Measurements from ENCODE around the gene ZNF783.
"Not testable (repeated sequence)": the region's sequence is repeated elsewhere in the genome, so short reads cannot be mapped to it uniquely, and the experiment has no call there.

The ZNF783 gene

GRCh38 chr7:149329766-149330334, 67.9 kb downstream of the ZNF783 start:
- H3K14ac ChIP-seq (ENCODE audit: low read length in 2 of 2) = no peak overlapping the region
- no peak overlapping the region for H2BK15ac ChIP-seq (ENCODE audit: low read depth, poor library complexity, severe bottlenecking)
- H2BK12ac ChIP-seq (ENCODE audit: low read length in 2 of 2) = no peak overlapping the region
- no peak overlapping the region for H2BK120ac ChIP-seq (ENCODE audit: low read depth, low read length)
- H3K18ac ChIP-seq (ENCODE audit: low read depth in 1 of 2, low read length in 2 of 2) = no peak overlapping the region
- H3K4me2 ChIP-seq (ENCODE audit: low read length, poor library complexity, severe bottlenecking) = no peak overlapping the region
- H2AFZ ChIP-seq (ENCODE audit: low read depth, low read length) = no peak overlapping the region
- WGBS = 74% methylated on average over 3 of the region's 3 CpGs
- DNase-seq = no peak
- H3K27me3 ChIP-seq (ENCODE audit: control insufficient read depth in 1 of 2, insufficient read depth in 1 of 2, low read length in 2 of 2) = peaks cover 0 to 4% of the 10 kb centered on the region in 2 experiments
- no peaks in the 10 kb centered on the region for H3K79me1 ChIP-seq (replicated peaks; ENCODE audit: low read length, poor library complexity, severe bottlenecking)
- no peak overlapping the region for H3K4ac ChIP-seq (ENCODE audit: low read depth in 1 of 2, low read length in 2 of 2)
- no peak overlapping the region for H3K4me3 ChIP-seq (ENCODE audit: insufficient read depth in 1 of 2, low read depth in 1 of 2, low read length in 2 of 2)
- no peak overlapping the region for H4K8ac ChIP-seq (ENCODE audit: low read length)
- no peak overlapping the region for H3K9ac ChIP-seq (ENCODE audit: low read length)
- H2AK5ac ChIP-seq (ENCODE audit: low read length, severe bottlenecking) = no peak overlapping the region
- no peak overlapping the region for H2BK5ac ChIP-seq (ENCODE audit: low read depth, low read length, poor library complexity, severe bottlenecking)
- no peaks in the 10 kb centered on the region for H3K4me1 ChIP-seq (ENCODE audit: control insufficient read depth, insufficient read depth, low read depth, low read length)
- H4K91ac ChIP-seq (ENCODE audit: low read length) = no peak overlapping the region
- no peaks in the 10 kb centered on the region for H3K9me3 ChIP-seq (ENCODE audit: control insufficient read depth, low read length)
- H3K23ac ChIP-seq (ENCODE audit: low read length in 2 of 2) = no peak overlapping the region
- no peak overlapping the region for H3K27ac ChIP-seq (ENCODE audit: low read length, poor library complexity, severe bottlenecking)
- no peaks in the 10 kb centered on the region for H3K36me3 ChIP-seq (ENCODE audit: control insufficient read depth in 1 of 2, insufficient read depth in 2 of 2, low read depth in 1 of 2, low read length in 2 of 2)

GRCh38 chr7:149330914-149331567, 69.0 kb downstream of the ZNF783 start:
- no peak overlapping the region for H2BK15ac ChIP-seq (ENCODE audit: low read depth, poor library complexity, severe bottlenecking)
- H2BK5ac ChIP-seq (ENCODE audit: low read depth, low read length, poor library complexity, severe bottlenecking) = no peak overlapping the region
- no peaks in the 10 kb centered on the region for H3K79me1 ChIP-seq (replicated peaks; ENCODE audit: low read length, poor library complexity, severe bottlenecking)
- H3K9me3 ChIP-seq (ENCODE audit: control insufficient read depth, low read length) = no peaks in the 10 kb centered on the region
- H3K14ac ChIP-seq (ENCODE audit: low read length in 2 of 2) = no peak overlapping the region
- no peak overlapping the region for H3K4me3 ChIP-seq (ENCODE audit: insufficient read depth in 1 of 2, low read depth in 1 of 2, low read length in 2 of 2)
- peak overlapping the region; percentile 23 for H4K8ac ChIP-seq (ENCODE audit: low read length)
- DNase-seq = no peak
- H3K23ac ChIP-seq (ENCODE audit: low read length in 2 of 2) = no peak overlapping the region
- H3K27me3 ChIP-seq (ENCODE audit: control insufficient read depth in 1 of 2, insufficient read depth in 1 of 2, low read length in 2 of 2) = peaks cover 0 to 4% of the 10 kb centered on the region in 2 experiments
- no peak overlapping the region for H2BK120ac ChIP-seq (ENCODE audit: low read depth, low read length)
- no peak overlapping the region for H2AFZ ChIP-seq (ENCODE audit: low read depth, low read length)
- H3K4me1 ChIP-seq (ENCODE audit: control insufficient read depth, insufficient read depth, low read depth, low read length) = no peaks in the 10 kb centered on the region
- no peak overlapping the region for H2AK5ac ChIP-seq (ENCODE audit: low read length, severe bottlenecking)
- H3K9ac ChIP-seq (ENCODE audit: low read length) = no peak overlapping the region
- no peak overlapping the region for H3K27ac ChIP-seq (ENCODE audit: low read length, poor library complexity, severe bottlenecking)
- H2BK12ac ChIP-seq (ENCODE audit: low read length in 2 of 2) = no peak overlapping the region
- H3K4me2 ChIP-seq (ENCODE audit: low read length, poor library complexity, severe bottlenecking) = no peak overlapping the region
- H3K4ac ChIP-seq (ENCODE audit: low read depth in 1 of 2, low read length in 2 of 2) = no peak overlapping the region
- no peak overlapping the region for H3K18ac ChIP-seq (ENCODE audit: low read depth in 1 of 2, low read length in 2 of 2)
- no peak overlapping the region for H4K91ac ChIP-seq (ENCODE audit: low read length)
- no peaks in the 10 kb centered on the region for H3K36me3 ChIP-seq (ENCODE audit: control insufficient read depth in 1 of 2, insufficient read depth in 2 of 2, low read depth in 1 of 2, low read length in 2 of 2)
- no CpG with 5 or more reads among the region's 2 CpGs for WGBS

DNA sequence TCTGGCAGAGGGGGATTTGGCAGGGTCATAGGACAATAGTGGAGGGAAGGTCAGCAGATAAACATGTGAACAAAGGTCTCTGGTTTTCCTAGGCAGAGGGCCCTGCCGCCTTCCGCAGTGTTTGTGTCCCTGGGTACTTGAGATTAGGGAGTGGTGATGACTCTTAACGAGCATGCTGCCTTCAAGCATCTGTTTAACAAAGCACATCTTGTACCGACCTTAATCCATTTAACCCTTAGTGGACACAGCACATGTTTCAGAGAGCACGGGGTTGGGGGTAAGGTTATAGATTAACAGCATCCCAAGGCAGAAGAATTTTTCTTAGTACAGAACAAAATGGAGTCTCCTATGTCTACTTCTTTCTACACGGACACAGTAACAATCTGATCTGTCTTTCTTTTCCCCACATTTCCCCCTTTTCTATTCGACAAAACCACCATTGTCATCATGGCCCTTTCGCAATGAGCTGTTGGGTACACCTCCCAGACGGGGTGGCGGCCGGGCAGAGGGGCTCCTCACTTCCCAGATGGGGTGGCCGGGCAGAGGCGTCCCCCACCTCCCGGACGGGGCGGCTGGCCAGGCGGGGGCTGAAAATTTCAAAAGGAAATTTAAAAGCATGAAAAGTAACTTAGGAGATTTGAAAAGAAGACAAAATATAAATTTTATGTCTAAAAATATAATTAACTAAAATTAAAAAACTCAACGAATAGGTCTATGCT, 70.8 kb downstream of the ZNF783 start:
- H3K27ac ChIP-seq (ENCODE audit: low read length, poor library complexity, severe bottlenecking); H2BK5ac ChIP-seq (ENCODE audit: low read depth, low read length, poor library complexity, severe bottlenecking); H3K9me3 ChIP-seq (ENCODE audit: control insufficient read depth, low read length); H3K4me1 ChIP-seq (ENCODE audit: control insufficient read depth, insufficient read depth, low read depth, low read length); H3K4me3 ChIP-seq (ENCODE audit: insufficient read depth in 1 of 2, low read depth in 1 of 2, low read length in 2 of 2); H3K4ac ChIP-seq (ENCODE audit: low read depth in 1 of 2, low read length in 2 of 2); H2BK15ac ChIP-seq (ENCODE audit: low read depth, poor library complexity, severe bottlenecking); H2BK12ac ChIP-seq (ENCODE audit: low read length in 2 of 2); H2BK120ac ChIP-seq (ENCODE audit: low read depth, low read length); H3K9ac ChIP-seq (ENCODE audit: low read length); H3K18ac ChIP-seq (ENCODE audit: low read depth in 1 of 2, low read length in 2 of 2); H3K36me3 ChIP-seq (ENCODE audit: control insufficient read depth in 1 of 2, insufficient read depth in 2 of 2, low read depth in 1 of 2, low read length in 2 of 2); DNase-seq; H3K4me2 ChIP-seq (ENCODE audit: low read length, poor library complexity, severe bottlenecking); H3K23ac ChIP-seq (ENCODE audit: low read length in 2 of 2); H3K14ac ChIP-seq (ENCODE audit: low read length in 2 of 2); H3K79me1 ChIP-seq (replicated peaks; ENCODE audit: low read length, poor library complexity, severe bottlenecking); H2AK5ac ChIP-seq (ENCODE audit: low read length, severe bottlenecking); H2AFZ ChIP-seq (ENCODE audit: low read depth, low read length); H3K27me3 ChIP-seq (ENCODE audit: control insufficient read depth in 1 of 2, insufficient read depth in 1 of 2, low read length in 2 of 2); H4K91ac ChIP-seq (ENCODE audit: low read length); H4K8ac ChIP-seq (ENCODE audit: low read length): not testable (repeated sequence)
- 86% methylated on average over 7 of the region's 18 CpGs for WGBS

- no peak overlapping the region for H3K9ac ChIP-seq (ENCODE audit: low read length)
- H3K4me2 ChIP-seq (ENCODE audit: low read length, poor library complexity, severe bottlenecking) = no peak overlapping the region
- H2BK15ac ChIP-seq (ENCODE audit: low read depth, poor library complexity, severe bottlenecking) = no peak overlapping the region
- H3K14ac ChIP-seq (ENCODE audit: low read length in 2 of 2) = no peak overlapping the region
- H3K4me3 ChIP-seq (ENCODE audit: insufficient read depth in 1 of 2, low read depth in 1 of 2, low read length in 2 of 2) = no peak overlapping the region
- no peak overlapping the region for H3K23ac ChIP-seq (ENCODE audit: low read length in 2 of 2)
- H4K91ac ChIP-seq (ENCODE audit: low read length) = no peak overlapping the region
- H3K79me1 ChIP-seq (replicated peaks; ENCODE audit: low read length, poor library complexity, severe bottlenecking) = no peaks in the 10 kb centered on the region
- no peak overlapping the region for H3K4ac ChIP-seq (ENCODE audit: low read depth in 1 of 2, low read length in 2 of 2)
- no peak overlapping the region for H3K27ac ChIP-seq (ENCODE audit: low read length, poor library complexity, severe bottlenecking)
- H3K27me3 ChIP-seq (ENCODE audit: control insufficient read depth in 1 of 2, insufficient read depth in 1 of 2, low read length in 2 of 2) = peaks cover 0 to 4% of the 10 kb centered on the region in 2 experiments
- H2BK120ac ChIP-seq (ENCODE audit: low read depth, low read length) = no peak overlapping the region
- no peak overlapping the region for H2BK12ac ChIP-seq (ENCODE audit: low read length in 2 of 2)
- no peak overlapping the region for H2BK5ac ChIP-seq (ENCODE audit: low read depth, low read length, poor library complexity, severe bottlenecking)
- H3K9me3 ChIP-seq (ENCODE audit: control insufficient read depth, low read length) = peaks cover 4% of the 10 kb centered on the region
- no peak for DNase-seq
- H3K36me3 ChIP-seq (ENCODE audit: control insufficient read depth in 1 of 2, insufficient read depth in 2 of 2, low read depth in 1 of 2, low read length in 2 of 2) = no peaks in the 10 kb centered on the region
- H4K8ac ChIP-seq (ENCODE audit: low read length) = no peak overlapping the region
- H2AK5ac ChIP-seq (ENCODE audit: low read length, severe bottlenecking) = no peak overlapping the region
- H3K18ac ChIP-seq (ENCODE audit: low read depth in 1 of 2, low read length in 2 of 2) = no peak overlapping the region
- no peak overlapping the region for H2AFZ ChIP-seq (ENCODE audit: low read depth, low read length)
- H3K4me1 ChIP-seq (ENCODE audit: control insufficient read depth, insufficient read depth, low read depth, low read length) = no peaks in the 10 kb centered on the region
These were observed 71.3 kb downstream of the ZNF783 start for GRCh38 chr7:149333321-149333717.

All from mesenchymal stem cell (in vitro differentiated cells and primary cell).